ENCODE measurements around the gene NSD2. TPM values are rescaled to one million over a fixed set of nuclear protein-coding genes. Genes with fewer than 3 reads are reported as not detected.

Gene NSD2
- total and polyA plus RNA-seq, 4 donors, result 5.1 to 71.5 (median 11.6) TPM

DNA sequence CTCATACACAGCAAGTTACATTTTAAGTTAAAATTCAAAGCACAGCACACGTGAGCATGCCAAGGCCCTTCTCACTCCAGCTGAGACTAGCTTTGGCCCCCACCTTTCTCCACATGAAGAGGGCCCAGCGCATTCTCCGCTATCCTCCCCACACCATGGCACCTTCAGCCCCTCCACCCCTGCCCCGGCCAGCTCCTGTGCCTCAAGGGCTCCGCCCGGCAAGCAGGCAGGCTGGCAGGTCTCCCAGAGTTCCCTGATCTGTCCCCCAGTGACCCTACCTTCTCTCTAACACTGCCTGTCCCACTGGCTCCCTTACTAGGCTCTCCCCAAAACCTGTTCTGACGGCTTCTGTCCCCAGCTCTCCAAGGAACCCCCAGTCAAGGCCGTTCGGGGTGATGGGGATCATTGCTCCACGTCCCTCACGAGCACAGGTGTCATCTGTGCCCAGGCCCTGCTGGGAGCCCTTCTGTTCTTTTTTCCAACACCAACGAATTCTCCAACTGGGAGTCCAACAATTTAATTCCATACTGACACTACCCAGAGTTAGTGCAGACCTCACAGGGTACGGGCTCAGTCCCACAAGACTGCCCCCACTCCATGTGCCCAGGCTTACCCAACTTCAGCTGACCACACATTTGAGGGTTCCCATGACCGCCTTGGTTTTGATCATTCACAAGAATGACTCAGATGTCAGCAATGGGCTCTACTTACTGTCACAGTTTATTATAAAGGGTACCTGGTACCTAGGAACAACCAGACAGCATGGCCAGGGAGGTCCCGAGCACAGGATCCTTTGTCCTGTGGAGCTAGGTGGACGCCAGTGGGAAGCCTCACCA lies 19.4 kb upstream of the NSD2 start:
- Histone ChIP-seq H3K4me3 (ENCODE audit: low read depth in 1 of 3, low read length in 3 of 3) (no peak overlapping the region), H3K27ac (ENCODE audit: low read depth in 1 of 2, low read length in 2 of 2) (no peak overlapping the region), H3K4me1 (ENCODE audit: control insufficient read depth in 4 of 4, insufficient read depth in 4 of 4, low read length in 3 of 4) (peaks cover under 1 to 30% (median 21%) of the 10 kb centered on the region in 4 donors), H3K36me3 (ENCODE audit: control insufficient read depth in 4 of 4, insufficient read depth in 3 of 4, low read depth in 1 of 4, low read length in 3 of 4) (peaks cover under 1 to 6% (median 4%) of the 10 kb centered on the region in 4 donors), H3K27me3 (ENCODE audit: control insufficient read depth in 4 of 4, insufficient read depth in 4 of 4, low read length in 3 of 4) (no peaks in the 10 kb centered on the region), H3K9ac (ENCODE audit: low read depth in 1 of 2, low read length in 2 of 2) (no peak overlapping the region), H3K9me3 (ENCODE audit: control insufficient read depth in 4 of 4, low read length in 3 of 4) (no peaks in the 10 kb centered on the region)
- 75% methylated on average over 16 of the region's 16 CpGs for WGBS
- TF ChIP-seq EGR1 (IDR thresholded peaks at IDR 0.05; ENCODE audit: low read depth in 2 of 2) (no peak), RXRA (IDR thresholded peaks at IDR 0.05) (peak in 1 of 2 donors; percentile 51)
- DNase-seq (ENCODE audit: low spot score), result no peak

DNA sequence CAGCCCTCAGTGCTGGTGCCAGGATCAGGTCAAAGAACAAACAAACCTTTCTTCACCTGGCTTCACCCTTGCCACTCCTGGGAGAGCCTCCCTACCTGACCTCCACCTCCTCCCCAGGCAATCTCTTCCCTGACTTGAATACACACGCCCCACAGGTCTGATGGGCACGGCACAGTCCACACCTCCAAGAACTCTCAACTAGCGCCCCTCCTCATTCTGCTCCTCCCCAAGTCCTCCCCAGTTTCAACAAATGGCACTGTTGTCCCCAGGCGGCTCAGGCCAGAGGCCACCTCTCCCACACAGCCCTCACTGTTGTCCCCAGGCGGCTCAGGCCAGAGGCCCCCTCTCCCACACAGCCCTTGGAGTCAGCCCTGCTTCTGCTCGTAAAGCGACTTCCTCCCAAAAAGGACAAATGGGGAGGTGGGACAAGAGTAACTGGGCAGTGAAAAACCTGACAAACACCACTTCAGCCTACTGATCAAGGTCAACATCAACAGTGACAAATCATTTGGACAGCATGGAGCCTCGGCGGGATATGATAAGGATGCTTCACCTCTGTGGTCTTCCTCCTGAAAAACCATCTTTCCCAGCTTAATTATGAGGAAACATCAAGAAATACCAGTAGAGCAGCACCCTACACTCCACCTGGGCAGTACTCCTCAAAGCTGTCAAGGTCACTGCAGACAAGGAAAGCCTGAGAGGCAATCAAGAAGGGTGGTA lies 18.1 kb upstream of the NSD2 start:
- no peaks in the 10 kb centered on the region for H3K9me3 ChIP-seq (ENCODE audit: control insufficient read depth in 4 of 4, low read length in 3 of 4)
- H3K4me3 ChIP-seq (ENCODE audit: low read depth in 1 of 3, low read length in 3 of 3), result no peak overlapping the region
- H3K36me3 ChIP-seq (ENCODE audit: control insufficient read depth in 4 of 4, insufficient read depth in 3 of 4, low read depth in 1 of 4, low read length in 3 of 4), result peaks cover 0 to 5% (median 0%) of the 10 kb centered on the region in 4 donors
- H3K27me3 ChIP-seq (ENCODE audit: control insufficient read depth in 4 of 4, insufficient read depth in 4 of 4, low read length in 3 of 4), result no peaks in the 10 kb centered on the region
- peaks cover 6 to 37% (median 28%) of the 10 kb centered on the region in 4 donors for H3K4me1 ChIP-seq (ENCODE audit: control insufficient read depth in 4 of 4, insufficient read depth in 4 of 4, low read length in 3 of 4)
- H3K27ac ChIP-seq (ENCODE audit: low read depth in 1 of 2, low read length in 2 of 2), result no peak overlapping the region
- DNase-seq (ENCODE audit: low spot score), result no peak
- H3K9ac ChIP-seq (ENCODE audit: low read depth in 1 of 2, low read length in 2 of 2), result no peak overlapping the region
- TF ChIP-seq, protein P1, sequence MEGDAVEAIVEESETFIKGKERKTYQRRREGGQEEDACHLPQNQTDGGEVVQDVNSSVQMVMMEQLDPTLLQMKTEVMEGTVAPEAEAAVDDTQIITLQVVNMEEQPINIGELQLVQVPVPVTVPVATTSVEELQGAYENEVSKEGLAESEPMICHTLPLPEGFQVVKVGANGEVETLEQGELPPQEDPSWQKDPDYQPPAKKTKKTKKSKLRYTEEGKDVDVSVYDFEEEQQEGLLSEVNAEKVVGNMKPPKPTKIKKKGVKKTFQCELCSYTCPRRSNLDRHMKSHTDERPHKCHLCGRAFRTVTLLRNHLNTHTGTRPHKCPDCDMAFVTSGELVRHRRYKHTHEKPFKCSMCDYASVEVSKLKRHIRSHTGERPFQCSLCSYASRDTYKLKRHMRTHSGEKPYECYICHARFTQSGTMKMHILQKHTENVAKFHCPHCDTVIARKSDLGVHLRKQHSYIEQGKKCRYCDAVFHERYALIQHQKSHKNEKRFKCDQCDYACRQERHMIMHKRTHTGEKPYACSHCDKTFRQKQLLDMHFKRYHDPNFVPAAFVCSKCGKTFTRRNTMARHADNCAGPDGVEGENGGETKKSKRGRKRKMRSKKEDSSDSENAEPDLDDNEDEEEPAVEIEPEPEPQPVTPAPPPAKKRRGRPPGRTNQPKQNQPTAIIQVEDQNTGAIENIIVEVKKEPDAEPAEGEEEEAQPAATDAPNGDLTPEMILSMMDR (IDR thresholded peaks at IDR 0.05; ENCODE audit: low read depth, low read length, missing input control), result no peak
- TF ChIP-seq HNF4A (conservative IDR thresholded peaks at IDR 0.05) (no peak), SP1 (IDR thresholded peaks at IDR 0.05) (no peak), GABPA (IDR thresholded peaks at IDR 0.05 in 1 of 2, conservative IDR thresholded peaks at IDR 0.05 in 1 of 2) (no peak), RXRA (IDR thresholded peaks at IDR 0.05) (no peak), FOXA2 (IDR thresholded peaks at IDR 0.05) (no peak), RAD21 (IDR thresholded peaks at IDR 0.05) (no peak)
- TF ChIP-seq, protein P2, sequence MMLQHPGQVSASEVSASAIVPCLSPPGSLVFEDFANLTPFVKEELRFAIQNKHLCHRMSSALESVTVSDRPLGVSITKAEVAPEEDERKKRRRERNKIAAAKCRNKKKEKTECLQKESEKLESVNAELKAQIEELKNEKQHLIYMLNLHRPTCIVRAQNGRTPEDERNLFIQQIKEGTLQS (IDR thresholded peaks at IDR 0.05), result no peak
- TF ChIP-seq, protein P3, sequence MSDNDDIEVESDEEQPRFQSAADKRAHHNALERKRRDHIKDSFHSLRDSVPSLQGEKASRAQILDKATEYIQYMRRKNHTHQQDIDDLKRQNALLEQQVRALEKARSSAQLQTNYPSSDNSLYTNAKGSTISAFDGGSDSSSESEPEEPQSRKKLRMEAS (IDR thresholded peaks at IDR 0.05), result no peak
- TF ChIP-seq, protein P4, sequence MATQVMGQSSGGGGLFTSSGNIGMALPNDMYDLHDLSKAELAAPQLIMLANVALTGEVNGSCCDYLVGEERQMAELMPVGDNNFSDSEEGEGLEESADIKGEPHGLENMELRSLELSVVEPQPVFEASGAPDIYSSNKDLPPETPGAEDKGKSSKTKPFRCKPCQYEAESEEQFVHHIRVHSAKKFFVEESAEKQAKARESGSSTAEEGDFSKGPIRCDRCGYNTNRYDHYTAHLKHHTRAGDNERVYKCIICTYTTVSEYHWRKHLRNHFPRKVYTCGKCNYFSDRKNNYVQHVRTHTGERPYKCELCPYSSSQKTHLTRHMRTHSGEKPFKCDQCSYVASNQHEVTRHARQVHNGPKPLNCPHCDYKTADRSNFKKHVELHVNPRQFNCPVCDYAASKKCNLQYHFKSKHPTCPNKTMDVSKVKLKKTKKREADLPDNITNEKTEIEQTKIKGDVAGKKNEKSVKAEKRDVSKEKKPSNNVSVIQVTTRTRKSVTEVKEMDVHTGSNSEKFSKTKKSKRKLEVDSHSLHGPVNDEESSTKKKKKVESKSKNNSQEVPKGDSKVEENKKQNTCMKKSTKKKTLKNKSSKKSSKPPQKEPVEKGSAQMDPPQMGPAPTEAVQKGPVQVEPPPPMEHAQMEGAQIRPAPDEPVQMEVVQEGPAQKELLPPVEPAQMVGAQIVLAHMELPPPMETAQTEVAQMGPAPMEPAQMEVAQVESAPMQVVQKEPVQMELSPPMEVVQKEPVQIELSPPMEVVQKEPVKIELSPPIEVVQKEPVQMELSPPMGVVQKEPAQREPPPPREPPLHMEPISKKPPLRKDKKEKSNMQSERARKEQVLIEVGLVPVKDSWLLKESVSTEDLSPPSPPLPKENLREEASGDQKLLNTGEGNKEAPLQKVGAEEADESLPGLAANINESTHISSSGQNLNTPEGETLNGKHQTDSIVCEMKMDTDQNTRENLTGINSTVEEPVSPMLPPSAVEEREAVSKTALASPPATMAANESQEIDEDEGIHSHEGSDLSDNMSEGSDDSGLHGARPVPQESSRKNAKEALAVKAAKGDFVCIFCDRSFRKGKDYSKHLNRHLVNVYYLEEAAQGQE (IDR thresholded peaks at IDR 0.05), result no peak
- 89% methylated on average over 9 of the region's 9 CpGs for WGBS

Data from liver (tissue), 9 donors.